Activated CD4-positive, alpha-beta T cell treated with anti-CD3 and anti-CD28 coated beads for 36 hours (primary cell): ENCODE results near the gene SCN4A. TPM values are rescaled to one million over a fixed set of nuclear protein-coding genes. Genes with fewer than 3 reads are reported as not detected.
"Not testable (repeated sequence)": the region's sequence is repeated elsewhere in the genome, so short reads cannot be mapped to it uniquely, and the experiment has no call there.

Experiments used
- ATAC-seq: fragments of 200-7000 bp; cut with Tn5 transposase; one replicate; pipeline ENCODE4 v1.10.0; 2021; ENCODE audit warnings: mild to moderate bottlenecking, moderate library complexity
- CTCF ChIA-PET: fragments of 350-600 bp; sonication (Branson Sonifier 250); formaldehyde crosslinking; loops from one replicate; lab custom pipeline; 2021; ENCODE audit warnings: antibody characterized with exemption; lab: Charles Lee
- POLR2A ChIA-PET: fragments of 350-600 bp; sonication (Branson Sonifier 250); formaldehyde crosslinking; loops from one replicate; lab custom pipeline; 2021; ENCODE audit warnings: antibody characterized with exemption, inconsistent platforms; lab: Charles Lee
- DNase-seq: peaks from one replicate; pipeline ENCODE4 v3.0.0-alpha.2; 2020
- H3K27ac Mint-ChIP-seq: one replicate; pipeline ENCODE4 v1.8.0; 2021; ENCODE audit warnings: mixed read lengths
- H3K27me3 Mint-ChIP-seq: one replicate; pipeline ENCODE4 v1.8.0; 2021; ENCODE audit warnings: mixed read lengths
- H3K36me3 Mint-ChIP-seq: one replicate; pipeline ENCODE4 v1.8.0; 2021; ENCODE audit warnings: low read depth, mixed read lengths
- H3K4me1 Mint-ChIP-seq: one replicate; pipeline ENCODE4 v1.8.0; 2021; ENCODE audit warnings: mixed read lengths
- H3K4me3 Mint-ChIP-seq: one replicate; pipeline ENCODE4 v1.8.0; 2021; ENCODE audit warnings: mild to moderate bottlenecking, moderate library complexity, mixed read lengths
- H3K9me3 Mint-ChIP-seq: one replicate; pipeline ENCODE4 v1.8.0; 2021; ENCODE audit warnings: low read depth, mixed read lengths
- intact Hi-C, 2 experiments: fragments of 100-400 bp; cut with DNase I in 1 of 2; cut with micrococcal nuclease in 1 of 2; formaldehyde crosslinking; loops; one replicate each; pipeline versions ENCODE4 v1.14.2 to v1.15.1; 2022 to 2024; cut with DNase I, micrococcal nuclease
- total RNA-seq, 2 experiments: library from RNA; stranded (reverse); gene quantifications; one replicate each; pipeline ENCODE4 v1.2.3, GENCODE V29; 2021

Gene SCN4A
- total RNA-seq: under 1 TPM; 0.21 to 0.50 TPM

DNA sequence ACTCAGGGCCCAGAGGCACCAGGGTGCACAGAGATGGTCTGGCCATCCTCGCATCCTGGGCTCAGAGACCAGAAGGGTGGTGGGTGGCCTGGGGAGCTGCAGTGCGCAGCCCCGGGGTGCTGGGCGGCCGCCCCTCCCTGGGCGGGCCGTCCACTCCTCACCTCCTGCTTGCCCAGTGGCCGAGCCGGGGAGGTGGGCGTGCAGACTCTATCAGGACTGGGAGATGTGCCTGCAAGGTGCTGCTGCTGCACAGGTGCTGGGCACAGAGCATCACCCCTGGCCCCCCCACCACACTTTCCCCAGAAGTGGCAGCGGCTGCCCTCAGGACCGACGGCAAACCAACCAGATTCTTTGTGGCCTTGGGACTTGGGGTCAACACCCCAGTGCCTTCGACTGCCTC, at the start of gene SCN4A:
Gene SCN4A, minus strand, starts transcription at position 123 of the 400 bp plus-strand sequence. Its CDS starts 77 bp downstream, at position 46.
- POLR2A ChIA-PET: no interaction called here
- Mint-ChIP-seq H3K36me3 (no peaks in the 10 kb centered on the region), H3K27me3 (no peaks in the 10 kb centered on the region), H3K27ac (no peak within 1 kb of the TSS), H3K4me1 (peaks cover 26% of the 10 kb centered on the region), H3K9me3 (no peaks in the 10 kb centered on the region), H3K4me3 (no peak within 1 kb of the TSS)
- DNase-seq: no peak
- no peak for ATAC-seq
- intact Hi-C loops: no loop called here
- CTCF ChIA-PET: no interaction called here

GRCh38 chr17:64020056-64020766, 47.5 kb upstream of the SCN4A start, which contains the start of gene ICAM2:
Gene ICAM2, minus strand, starts transcription at chr17:64020633. Its CDS starts 13,942 bp downstream, at chr17:64006691.
- peak; percentile 73 for ATAC-seq
- H3K27me3 Mint-ChIP-seq: no peaks in the 10 kb centered on the region
- intact Hi-C loops: loop anchor here (1.0 to 2.0 kb wide), 10 partner anchors 21 to 477 kb away; partner anchors contain the start of genes ERN1 (in 2 of the 2), CCDC47 (in 1 of the 2), POLG2 (in 1 of the 2) and PRR29 (in 1 of the 2)
- peak; percentile 92 for DNase-seq
- no peaks in the 10 kb centered on the region for H3K9me3 Mint-ChIP-seq
- peak within 1 kb of the TSS; percentile 84 for H3K4me3 Mint-ChIP-seq
- peaks cover 68% of the 10 kb centered on the region for H3K4me1 Mint-ChIP-seq
- peak within 1 kb of the TSS; percentile 97 for H3K27ac Mint-ChIP-seq
- CTCF ChIA-PET: interaction anchor here (0.6 to 5.5 kb wide), 17 partner anchors 7 to 1045 kb away, joined by 3 to 97 read pairs (median 4); partner anchors contain the start of gene ERN1
- POLR2A ChIA-PET: interaction anchor here (0.5 to 1.8 kb wide), 15 partner anchors 15 to 480 kb away, joined by 3 to 12 read pairs (median 4); partner anchors contain the start of gene TEX2
- peaks cover 7% of the 10 kb centered on the region for H3K36me3 Mint-ChIP-seq

- peak; percentile 18 for ATAC-seq
- H3K27me3 Mint-ChIP-seq, H3K36me3 Mint-ChIP-seq, H3K9me3 Mint-ChIP-seq, intact Hi-C loops: not testable (repeated sequence)
- H3K4me3 Mint-ChIP-seq: peak overlapping the region; percentile 84
- DNase-seq: peak; percentile 42
- peak overlapping the region; percentile 97 for H3K27ac Mint-ChIP-seq
- ChIA-PET POLR2A (interaction anchor here (0.5 to 1.8 kb wide), 5 partner anchors 61 to 377 kb away, joined by 3 to 12 read pairs (median 3); partner anchors contain the start of gene TEX2), CTCF (interaction anchor here (0.7 to 5.5 kb wide), 12 partner anchors 8 to 199 kb away, joined by 3 to 97 read pairs (median 5); partner anchors contain the start of gene ERN1)
- H3K4me1 Mint-ChIP-seq: peaks cover 68% of the 10 kb centered on the region
These were observed 46.8 kb upstream of the SCN4A start for GRCh38 chr17:64019551-64019961.

DNA sequence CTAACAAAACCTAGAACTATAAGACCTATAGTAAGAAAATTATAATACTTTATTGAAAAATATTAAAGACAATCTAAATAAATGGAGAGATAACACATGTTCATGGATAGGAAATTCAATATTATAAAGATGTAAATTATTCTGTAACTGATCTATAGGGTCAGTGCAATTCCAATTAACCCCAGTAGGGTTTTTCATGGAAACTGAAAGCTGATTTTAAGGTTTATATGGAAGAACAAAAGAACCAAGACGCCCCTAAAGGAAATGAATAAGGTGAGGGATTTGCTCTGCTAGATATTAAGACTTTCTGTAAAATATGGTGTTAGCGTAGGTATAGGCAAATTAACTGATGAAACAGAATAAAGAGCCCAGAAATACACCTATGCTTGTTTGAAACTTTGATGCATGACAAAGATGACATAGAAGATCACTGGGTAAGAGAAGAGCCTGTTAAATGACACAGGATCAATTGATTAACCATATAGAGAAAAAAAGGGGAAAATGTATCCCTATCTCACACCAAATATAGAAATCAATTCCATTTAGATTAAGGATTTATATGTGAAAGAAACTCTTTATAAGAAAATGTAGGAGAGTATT, 44.8 kb upstream of the SCN4A start:
- Mint-ChIP-seq H3K27ac (peak overlapping the region; percentile 94), H3K4me1 (peaks cover 68% of the 10 kb centered on the region), H3K27me3 (no peaks in the 10 kb centered on the region), H3K4me3 (peak overlapping the region; percentile 84), H3K9me3 (no peaks in the 10 kb centered on the region), H3K36me3 (peaks cover 11% of the 10 kb centered on the region)
- ChIA-PET CTCF (interaction anchor here (0.6 to 5.5 kb wide), 22 partner anchors 10 to 222 kb away, joined by 3 to 97 read pairs (median 4); partner anchors contain the start of gene ERN1), POLR2A (interaction anchor here (0.6 kb wide), 1 partner anchor 11 kb away, joined by 4 read pairs; no protein-coding TSS in a partner anchor)
- ATAC-seq (no peak), DNase-seq (no peak)
- intact Hi-C loops: no loop called here

DNA sequence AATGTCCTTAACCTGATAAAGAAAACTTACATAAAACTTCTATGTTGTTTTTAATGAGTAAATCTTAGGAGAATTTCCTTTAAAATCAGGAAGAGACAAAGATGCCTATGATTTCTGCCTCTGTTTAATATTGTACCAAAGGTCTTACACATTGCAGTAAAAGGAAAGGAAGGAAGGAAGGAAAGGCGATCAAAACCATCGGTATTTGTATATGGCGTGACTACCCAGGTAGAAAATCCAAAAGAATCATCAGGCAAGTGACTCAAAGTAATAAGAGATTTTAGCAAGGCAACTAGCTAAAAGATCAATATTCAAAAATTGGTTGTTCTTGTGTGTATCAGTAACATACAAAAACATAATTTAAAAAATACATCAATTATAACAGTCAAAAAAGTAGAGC, 44.3 kb upstream of the SCN4A start:
- H3K9me3 Mint-ChIP-seq: no peaks in the 10 kb centered on the region
- peak overlapping the region; percentile 95 for H3K27ac Mint-ChIP-seq
- ChIA-PET CTCF (interaction anchor here (0.5 to 5.5 kb wide), 23 partner anchors 11 to 222 kb away, joined by 3 to 97 read pairs (median 3); partner anchors contain the start of gene ERN1), POLR2A (no interaction called here)
- intact Hi-C loops: no loop called here
- peak overlapping the region; percentile 84 for H3K4me3 Mint-ChIP-seq
- DNase-seq (no peak), ATAC-seq (no peak)
- peaks cover 13% of the 10 kb centered on the region for H3K36me3 Mint-ChIP-seq
- peaks cover 64% of the 10 kb centered on the region for H3K4me1 Mint-ChIP-seq
- H3K27me3 Mint-ChIP-seq: no peaks in the 10 kb centered on the region

- Mint-ChIP-seq H3K9me3 (no peaks in the 10 kb centered on the region), H3K36me3 (peaks cover 18% of the 10 kb centered on the region), H3K27ac (peak overlapping the region; percentile 95), H3K4me3 (peak overlapping the region; percentile 84), H3K4me1 (peaks cover 66% of the 10 kb centered on the region), H3K27me3 (no peaks in the 10 kb centered on the region)
- ATAC-seq: no peak
- intact Hi-C loops: no loop called here
- CTCF ChIA-PET: interaction anchor here (0.5 to 5.5 kb wide), 20 partner anchors 10 to 223 kb away, joined by 3 to 97 read pairs (median 3); partner anchors contain the start of gene ERN1
- DNase-seq: no peak
- POLR2A ChIA-PET: no interaction called here
These were observed 43.6 kb upstream of the SCN4A start for GRCh38 chr17:64016231-64016784.

- ChIA-PET CTCF (no interaction called here), POLR2A (no interaction called here)
- H3K36me3 Mint-ChIP-seq: peaks cover 23% of the 10 kb centered on the region
- H3K4me1 Mint-ChIP-seq: peaks cover 67% of the 10 kb centered on the region
- intact Hi-C loops: loop anchor here in 1 of 2 experiments (1.0 kb wide), 1 partner anchor 17 kb away; the partner anchor contains the start of gene PRR29
- H3K27ac Mint-ChIP-seq: peak overlapping the region; percentile 95
- H3K9me3 Mint-ChIP-seq: no peaks in the 10 kb centered on the region
- DNase-seq: no peak
- no peak for ATAC-seq
- H3K4me3 Mint-ChIP-seq: peak overlapping the region; percentile 49
- no peaks in the 10 kb centered on the region for H3K27me3 Mint-ChIP-seq
These were observed 42.7 kb upstream of the SCN4A start for GRCh38 chr17:64015447-64015846.

DNA sequence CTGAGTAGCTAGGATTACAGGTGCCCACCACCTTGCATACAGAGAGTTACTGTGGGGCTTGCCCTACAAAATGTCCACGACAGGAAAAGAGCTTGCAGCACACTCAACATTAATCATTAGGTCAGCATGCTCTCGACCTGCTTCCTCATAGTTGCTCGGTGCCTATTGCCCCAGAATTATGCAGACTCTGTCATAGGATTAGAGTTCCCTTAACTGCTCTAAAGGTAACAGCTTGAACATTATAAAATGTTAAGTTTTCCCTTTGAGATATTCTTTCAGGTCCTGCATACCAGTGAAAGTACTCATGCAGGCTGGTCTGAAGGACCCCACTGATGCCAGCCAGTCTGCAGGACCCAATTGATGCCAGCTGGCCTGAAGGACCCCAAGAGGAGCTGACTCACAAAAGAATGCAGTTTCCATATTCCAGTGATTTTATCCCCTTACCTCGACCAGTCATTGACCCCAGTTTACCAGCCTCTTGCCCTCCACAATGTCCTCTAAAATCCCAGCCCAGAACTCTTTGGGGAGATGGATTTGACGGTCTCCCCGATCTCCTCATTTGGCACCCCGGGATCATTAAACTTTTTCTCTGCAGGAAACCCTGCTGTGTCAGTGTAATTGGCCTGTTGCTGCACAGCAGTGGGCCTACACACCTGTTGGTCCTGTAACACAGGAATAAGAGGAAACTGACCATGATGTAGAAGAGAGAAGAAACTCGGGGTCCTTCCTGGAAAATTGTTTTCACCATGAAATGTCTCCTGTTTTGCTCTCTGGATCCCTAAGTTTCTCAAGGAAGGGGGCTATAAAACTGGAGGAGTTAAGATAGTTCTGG, 37.1 kb upstream of the SCN4A start:
- ChIA-PET POLR2A (no interaction called here), CTCF (interaction anchor here (0.6 to 2.4 kb wide), 3 partner anchors 16 to 269 kb away, joined by 3 to 12 read pairs (median 3); no protein-coding TSS in a partner anchor)
- no peak for ATAC-seq

DNA sequence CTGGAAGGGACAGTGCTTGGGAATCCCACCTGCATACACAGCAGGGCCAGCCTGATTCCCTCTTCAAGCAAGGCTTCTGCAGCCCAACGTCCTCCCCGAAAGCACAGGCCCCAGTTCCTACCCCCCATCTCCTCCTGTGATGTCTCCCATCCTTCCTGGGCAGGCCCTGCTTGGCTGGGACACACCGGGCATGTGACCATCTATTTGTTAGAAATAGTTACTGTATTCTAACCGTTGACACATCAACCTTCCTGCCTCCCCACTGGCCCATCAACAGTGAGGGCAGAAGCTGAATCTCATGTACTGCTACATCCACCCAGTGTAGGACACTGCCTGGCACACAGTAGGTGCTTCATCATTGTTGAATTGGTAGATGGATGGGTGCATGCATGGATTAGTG, 36.1 kb upstream of the SCN4A start:
- intact Hi-C loops: no loop called here
- ChIA-PET POLR2A (interaction anchor here (0.6 kb wide), 1 partner anchor 11 kb away, joined by 5 read pairs; the partner anchor contains the start of gene PRR29), CTCF (interaction anchor here (2.4 kb wide), 1 partner anchor 17 kb away, joined by 12 read pairs; no protein-coding TSS in a partner anchor)
- no peaks in the 10 kb centered on the region for H3K9me3 Mint-ChIP-seq
- H3K27me3 Mint-ChIP-seq: no peaks in the 10 kb centered on the region
- no peak overlapping the region for H3K4me3 Mint-ChIP-seq
- peaks cover 23% of the 10 kb centered on the region for H3K36me3 Mint-ChIP-seq
- peaks cover 61% of the 10 kb centered on the region for H3K4me1 Mint-ChIP-seq
- ATAC-seq (no peak), DNase-seq (peak; percentile 3)
- peak overlapping the region; percentile 70 for H3K27ac Mint-ChIP-seq

More for the DNA sequence above, 37.1 kb upstream of the SCN4A start:
- H3K4me3 Mint-ChIP-seq: no peak overlapping the region
- peak overlapping the region; percentile 70 for H3K27ac Mint-ChIP-seq
- peaks cover 70% of the 10 kb centered on the region for H3K4me1 Mint-ChIP-seq
- H3K36me3 Mint-ChIP-seq: peaks cover 23% of the 10 kb centered on the region
- intact Hi-C loops: no loop called here
- H3K9me3 Mint-ChIP-seq: no peaks in the 10 kb centered on the region
- no peaks in the 10 kb centered on the region for H3K27me3 Mint-ChIP-seq
- no peak for DNase-seq

- Mint-ChIP-seq H3K36me3 (peaks cover 26% of the 10 kb centered on the region), H3K4me3 (no peak overlapping the region), H3K27ac (peak overlapping the region; percentile 51), H3K4me1 (peaks cover 58% of the 10 kb centered on the region), H3K27me3 (no peaks in the 10 kb centered on the region), H3K9me3 (no peaks in the 10 kb centered on the region)
- ChIA-PET CTCF (interaction anchor here (2.4 kb wide), 1 partner anchor 17 kb away, joined by 12 read pairs; no protein-coding TSS in a partner anchor), POLR2A (no interaction called here)
- ATAC-seq: no peak
- intact Hi-C loops: no loop called here
- DNase-seq: peak; percentile 0
These were observed 35.6 kb upstream of the SCN4A start for GRCh38 chr17:64008346-64008745.
